Ovary (tissue), 9 donors: ENCODE data around the gene ATP8B4. TPM values are rescaled to one million over a fixed set of nuclear protein-coding genes. Genes with fewer than 3 reads are reported as not detected.

ENCODE experiments used
- DNase-seq, 5 donors: peaks; one replicate each; pipeline ENCODE4 v3.0.0-alpha.2; 2019 to 2020
- H3K27ac ChIP-seq, 2 donors: fragments of 200-600 bp; one replicate each; pipeline versions ENCODE4 v1.5.1 to v1.8.0; 2019 to 2022
- H3K27me3 ChIP-seq: fragments of 200-600 bp; one replicate; pipeline ENCODE4 v1.8.0; 2022
- H3K36me3 ChIP-seq: fragments of 200-600 bp; sonication (generic); one replicate; pipeline ENCODE4 v1.5.1; 2019
- H3K4me1 ChIP-seq: one replicate; pipeline ENCODE4 v1.8.1; 2013; ENCODE audit warnings: mild to moderate bottlenecking, moderate library complexity; ENCODE audit not compliant: insufficient read depth
- H3K4me3 ChIP-seq: fragments of 200-600 bp; sonication (generic); one replicate; pipeline ENCODE4 v1.5.1; 2017
- H3K9me3 ChIP-seq, 2 donors: fragments of 200-600 bp in 1 of 2; sonication (generic) in 1 of 2; one replicate each; pipeline versions ENCODE4 v1.5.1 to v1.8.1; 2013 to 2019; ENCODE audit warnings: mild to moderate bottlenecking in 1 of 2, moderate library complexity in 1 of 2
- CTCF ChIP-seq, 3 donors: fragments of 450-650 bp in 2 of 3; fragments of 200-600 bp in 1 of 3; IDR thresholded peaks; one replicate each; pipeline versions ENCODE4 v1.5.1 to v1.8.0; 2016 to 2022; ENCODE audit warnings: antibody characterized with exemption in 3 of 3, mild to moderate bottlenecking in 1 of 3
- EP300 ChIP-seq: sonication (generic); formaldehyde crosslinking; IDR thresholded peaks from one replicate; pipeline ENCODE4 v1.6.1; 2017; ENCODE audit warnings: antibody characterized with exemption
- POLR2A ChIP-seq: fragments of 450-650 bp; IDR thresholded peaks from one replicate; pipeline ENCODE4 v1.6.1; 2017; ENCODE audit warnings: antibody characterized with exemption, mild to moderate bottlenecking, moderate library complexity
- WGBS, 3 donors: extraction: QIAGEN DNeasy Blood & Tissue Kit in 1 of 3; methylation state at CpG; one replicate each; pipeline versions ENCODE4 v1.1.5 to v1.1.7; 2013 to 2017; 5-methylcytosine and 5-hydroxymethylcytosine counted together
- intact Hi-C, 4 donors: fragments of 100-400 bp; cut with DNase I; formaldehyde crosslinking; loops; one replicate each; pipeline versions ENCODE4 v1.11.0 to v1.15.1; 2022 to 2023
- polyA plus RNA-seq, 2 donors: library from polyadenylated mRNA; stranded (reverse); fragments of 200-250 nt in 1 of 2; fragments of 350-450 nt in 1 of 2; fragmentation: Illumina TruSeq in 1 of 2; extraction: RNeasy Lipid Tissue Mini Kit (QIAGEN cat#74804) in 1 of 2; gene quantifications; one replicate each; pipeline ENCODE4 v1.2.3, GENCODE V29; 2013 to 2014
- total RNA-seq, 7 donors: library from RNA; depleted of rRNA in 2 of 7; stranded (reverse); fragments of >200 nt in 2 of 7; fragmentation: NEBNext Ultra II Directional in 3 of 7; extraction: Animal tissue kit (Norgen Biotek cat#: 25700) in 3 of 7; gene quantifications; one replicate each; pipeline versions ENCODE4 v1.1.0 to v1.2.4, GENCODE V29; 2016 to 2023
- donor health status: DM: no; HTN: no; CAD: no; lungs with moderate emphysema.
- donor health status: DM: no; HTN: no; CAD: no.
- donor health status: Bipolar disorder and iron deficiency.
- donor health status: DM: yes; HTN: yes; CAD: no.
- donor health status: DM: no; HTN: no; CAD: no.
- donor health status: DM: yes; HTN: yes; CAD: no.

The ATP8B4 gene
- total and polyA plus RNA-seq, 9 donors = 3.7 to 14.4 (median 7.1) TPM

GRCh38 chr15:50138391-50138790 lies 19.4 kb upstream of the ATP8B4 start:
- H3K9me3 ChIP-seq = no peaks in the 10 kb centered on the region
- intact Hi-C loops = loop anchor here in 1 of 4 donors (10.0 kb wide), 1 partner anchor 234 kb away; no protein-coding TSS in a partner anchor
- no peak for DNase-seq
- no peaks in the 10 kb centered on the region for H3K36me3 ChIP-seq
- H3K27ac ChIP-seq = no peak overlapping the region
- no peak overlapping the region for H3K4me3 ChIP-seq
- H3K4me1 ChIP-seq = no peaks in the 10 kb centered on the region
- H3K27me3 ChIP-seq = no peaks in the 10 kb centered on the region
- TF ChIP-seq POLR2A = no peak
- TF ChIP-seq CTCF (IDR thresholded peaks at IDR 0.05) = no peak
- TF ChIP-seq EP300 = no peak

- intact Hi-C loops = loop anchor here in 1 of 4 donors (10.0 kb wide), 1 partner anchor 233 kb away; no protein-coding TSS in a partner anchor
- H3K36me3 ChIP-seq = no peaks in the 10 kb centered on the region
- no peaks in the 10 kb centered on the region for H3K4me1 ChIP-seq
- no peak overlapping the region for H3K4me3 ChIP-seq
- no peak overlapping the region for H3K27ac ChIP-seq
- H3K27me3 ChIP-seq = no peaks in the 10 kb centered on the region
- no peak for DNase-seq
- H3K9me3 ChIP-seq = no peaks in the 10 kb centered on the region
- WGBS, 3 donors = 91 to 95% (median 91%) methylated on average over 2 of the region's 2 CpGs
- TF ChIP-seq EP300 = no peak
- TF ChIP-seq POLR2A = no peak
- TF ChIP-seq CTCF (IDR thresholded peaks at IDR 0.05) = no peak
Measured at GRCh38 chr15:50137893-50138292, 18.9 kb upstream of the ATP8B4 start.

GRCh38 chr15:50137330-50137761 lies 18.3 kb upstream of the ATP8B4 start:
- DNase-seq = no peak
- H3K9me3 ChIP-seq = no peaks in the 10 kb centered on the region
- intact Hi-C loops = loop anchor here in 1 of 4 donors (10.0 kb wide), 1 partner anchor 233 kb away; no protein-coding TSS in a partner anchor

GRCh38 chr15:50135031-50135551 lies 16.1 kb upstream of the ATP8B4 start:
- H3K4me1 ChIP-seq = no peaks in the 10 kb centered on the region
- 80 to 88% (median 82%) methylated on average over 5 of the region's 5 CpGs for WGBS, 3 donors
- H3K36me3 ChIP-seq = no peaks in the 10 kb centered on the region
- no peak overlapping the region for H3K4me3 ChIP-seq
- H3K9me3 ChIP-seq = no peaks in the 10 kb centered on the region
- no peak overlapping the region for H3K27ac ChIP-seq
- no peak for DNase-seq
- no peaks in the 10 kb centered on the region for H3K27me3 ChIP-seq
- intact Hi-C loops = loop anchor here in 1 of 4 donors (10.0 kb wide), 1 partner anchor 230 kb away; no protein-coding TSS in a partner anchor
- TF ChIP-seq CTCF (IDR thresholded peaks at IDR 0.05) (no peak), POLR2A (no peak), EP300 (no peak)

More at GRCh38 chr15:50137330-50137761, 18.3 kb upstream of the ATP8B4 start:
- no peak overlapping the region for H3K27ac ChIP-seq
- 80 to 83% (median 82%) methylated on average over 7 of the region's 7 CpGs for WGBS, 3 donors
- no peaks in the 10 kb centered on the region for H3K36me3 ChIP-seq
- no peaks in the 10 kb centered on the region for H3K4me1 ChIP-seq
- H3K4me3 ChIP-seq = no peak overlapping the region
- no peak for TF ChIP-seq POLR2A
- no peak for TF ChIP-seq EP300
- no peak for TF ChIP-seq CTCF (IDR thresholded peaks at IDR 0.05)
- no peaks in the 10 kb centered on the region for H3K27me3 ChIP-seq
